ENCODE measurements around the gene SLC37A1.

Gene SLC37A1

DNA sequence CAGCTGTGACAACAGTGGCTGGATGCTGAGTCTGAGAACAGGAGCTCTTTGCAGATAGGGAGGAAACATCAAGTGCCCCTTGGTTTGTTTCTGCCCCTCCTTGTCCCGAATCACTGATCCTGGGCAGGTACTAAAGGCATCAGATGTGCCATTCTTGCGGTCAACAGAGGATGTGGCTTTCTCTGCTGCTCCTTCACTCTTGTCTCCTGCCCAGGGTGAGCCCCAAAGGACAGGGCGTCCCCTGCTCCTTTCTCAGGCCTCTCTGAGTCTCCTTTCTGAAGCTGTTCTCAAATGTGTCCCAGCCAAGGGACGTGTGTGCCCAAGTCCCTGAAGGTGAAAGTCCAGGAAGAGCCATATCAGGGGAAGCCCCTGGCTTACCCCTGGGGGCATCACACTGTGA lies 31.7 kb downstream of the SLC37A1 start:
- H3K4me2 ChIP-seq (ENCODE audit: low read length): no peak overlapping the region
- H3K36me3 ChIP-seq (ENCODE audit: control insufficient read depth, insufficient read depth, low read length): no peaks in the 10 kb centered on the region
- H3K4me3 ChIP-seq (ENCODE audit: low read length): no peak overlapping the region
- no peak overlapping the region for H3K9ac ChIP-seq (ENCODE audit: low read length)
- no peak overlapping the region for H3K27ac ChIP-seq (ENCODE audit: low read depth, low read length)
- no peak overlapping the region for H3K4ac ChIP-seq (ENCODE audit: low read depth, low read length)
- no peak overlapping the region for H2BK15ac ChIP-seq (replicated peaks; ENCODE audit: low read depth)
- H3K23ac ChIP-seq (ENCODE audit: low read length): no peak overlapping the region
- no peaks in the 10 kb centered on the region for H3K79me2 ChIP-seq (ENCODE audit: control insufficient read depth, insufficient read depth, low read length)
- no CpG with 5 or more reads among the region's 4 CpGs for whole genome bisulfite sequencing (ENCODE audit: extremely low coverage, insufficient coverage, low lambda C conversion rate)
- no peak overlapping the region for H2BK5ac ChIP-seq (ENCODE audit: low read length)
- DNase-seq: no peak
- no peak overlapping the region for H3K18ac ChIP-seq (ENCODE audit: low read length)
- H3K56ac ChIP-seq (ENCODE audit: low read length): no peak overlapping the region
- H3K4me1 ChIP-seq (ENCODE audit: control insufficient read depth, low read depth, low read length): no peaks in the 10 kb centered on the region
- H3K27me3 ChIP-seq (ENCODE audit: insufficient read depth, low read length, poor library complexity): no peaks in the 10 kb centered on the region
- no peak overlapping the region for H2AK5ac ChIP-seq (ENCODE audit: low read length)
- H3K79me1 ChIP-seq (ENCODE audit: low read length): no peaks in the 10 kb centered on the region
- no peak overlapping the region for H2BK120ac ChIP-seq (ENCODE audit: low read depth, low read length)
- no peak overlapping the region for H4K5ac ChIP-seq (ENCODE audit: low read length)
- H4K8ac ChIP-seq (ENCODE audit: low read depth, low read length): no peak overlapping the region

DNA sequence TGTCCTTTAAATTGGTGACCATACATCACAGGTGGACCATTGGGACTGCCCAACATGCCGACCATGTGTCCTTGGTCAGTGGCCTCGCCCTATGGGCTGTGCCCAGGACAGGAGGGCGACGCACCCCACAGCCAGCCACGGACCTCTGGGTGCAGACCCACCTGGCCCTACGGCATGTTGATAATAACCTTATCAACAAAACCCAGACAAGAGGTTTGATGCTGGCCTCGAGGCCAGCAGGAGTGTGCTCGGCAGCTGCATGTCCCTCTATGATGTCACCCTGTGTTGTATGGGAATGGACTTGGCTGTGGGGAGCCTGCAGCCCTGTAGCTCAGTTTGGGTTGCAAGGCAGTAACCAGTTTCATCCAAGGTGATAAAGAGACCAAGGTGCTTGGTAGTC lies 32.1 kb downstream of the SLC37A1 start:
- no CpG with 5 or more reads among the region's 8 CpGs for WGBS (ENCODE audit: extremely low coverage, insufficient coverage, low lambda C conversion rate)
- no peak overlapping the region for H3K9ac ChIP-seq (ENCODE audit: low read length)
- no peaks in the 10 kb centered on the region for H3K36me3 ChIP-seq (ENCODE audit: control insufficient read depth, insufficient read depth, low read length)
- no peak overlapping the region for H2BK5ac ChIP-seq (ENCODE audit: low read length)
- no peak overlapping the region for H2AK5ac ChIP-seq (ENCODE audit: low read length)
- no peak overlapping the region for H3K27ac ChIP-seq (ENCODE audit: low read depth, low read length)
- H4K8ac ChIP-seq (ENCODE audit: low read depth, low read length): no peak overlapping the region
- no peak overlapping the region for H3K18ac ChIP-seq (ENCODE audit: low read length)
- no peak overlapping the region for H3K23ac ChIP-seq (ENCODE audit: low read length)
- H3K4ac ChIP-seq (ENCODE audit: low read depth, low read length): no peak overlapping the region
- H3K79me1 ChIP-seq (ENCODE audit: low read length): no peaks in the 10 kb centered on the region
- H3K79me2 ChIP-seq (ENCODE audit: control insufficient read depth, insufficient read depth, low read length): no peaks in the 10 kb centered on the region
- DNase-seq: no peak
- H3K27me3 ChIP-seq (ENCODE audit: insufficient read depth, low read length, poor library complexity): no peaks in the 10 kb centered on the region
- H4K5ac ChIP-seq (ENCODE audit: low read length): no peak overlapping the region
- H3K56ac ChIP-seq (ENCODE audit: low read length): no peak overlapping the region
- no peak overlapping the region for H2BK120ac ChIP-seq (ENCODE audit: low read depth, low read length)
- no peak overlapping the region for H3K4me3 ChIP-seq (ENCODE audit: low read length)
- no peaks in the 10 kb centered on the region for H3K4me1 ChIP-seq (ENCODE audit: control insufficient read depth, low read depth, low read length)
- H2BK15ac ChIP-seq (replicated peaks; ENCODE audit: low read depth): no peak overlapping the region
- H3K4me2 ChIP-seq (ENCODE audit: low read length): no peak overlapping the region

DNA sequence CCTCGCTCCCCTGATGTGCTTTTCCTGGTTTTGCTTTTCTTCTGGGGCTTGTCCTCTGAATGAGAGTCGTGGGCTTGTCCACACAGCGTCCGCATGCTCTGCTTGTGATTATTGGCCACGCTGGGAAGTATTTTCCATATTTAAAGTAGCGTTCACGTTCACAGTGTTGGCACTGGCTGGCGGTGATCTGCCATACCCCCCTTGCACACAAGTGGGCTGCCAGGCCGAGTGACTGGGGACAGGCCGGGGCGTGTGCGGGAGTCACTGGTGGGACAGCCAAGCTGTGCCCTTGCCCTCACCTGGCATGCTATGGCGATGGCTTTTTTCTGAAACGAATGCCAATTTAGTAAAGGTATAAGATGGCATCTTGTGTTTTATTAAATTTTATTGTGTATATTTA lies 32.8 kb downstream of the SLC37A1 start:
- Histone ChIP-seq H3K27ac (ENCODE audit: low read depth, low read length) (no peak overlapping the region), H3K4me2 (ENCODE audit: low read length) (no peak overlapping the region), H3K27me3 (ENCODE audit: insufficient read depth, low read length, poor library complexity) (no peaks in the 10 kb centered on the region), H2BK15ac (replicated peaks; ENCODE audit: low read depth) (no peak overlapping the region), H4K5ac (ENCODE audit: low read length) (no peak overlapping the region), H4K8ac (ENCODE audit: low read depth, low read length) (no peak overlapping the region), H3K56ac (ENCODE audit: low read length) (no peak overlapping the region), H3K36me3 (ENCODE audit: control insufficient read depth, insufficient read depth, low read length) (no peaks in the 10 kb centered on the region), H3K23ac (ENCODE audit: low read length) (no peak overlapping the region), H3K9ac (ENCODE audit: low read length) (no peak overlapping the region), H3K79me1 (ENCODE audit: low read length) (no peaks in the 10 kb centered on the region), H3K4ac (ENCODE audit: low read depth, low read length) (no peak overlapping the region), H3K4me3 (ENCODE audit: low read length) (no peak overlapping the region), H2AK5ac (ENCODE audit: low read length) (no peak overlapping the region), H3K79me2 (ENCODE audit: control insufficient read depth, insufficient read depth, low read length) (no peaks in the 10 kb centered on the region), H3K18ac (ENCODE audit: low read length) (no peak overlapping the region), H2BK120ac (ENCODE audit: low read depth, low read length) (no peak overlapping the region), H3K4me1 (ENCODE audit: control insufficient read depth, low read depth, low read length) (no peaks in the 10 kb centered on the region), H2BK5ac (ENCODE audit: low read length) (no peak overlapping the region)
- no CpG with 5 or more reads among the region's 14 CpGs for WGBS (ENCODE audit: extremely low coverage, insufficient coverage, low lambda C conversion rate)
- no peak for DNase-seq

DNA sequence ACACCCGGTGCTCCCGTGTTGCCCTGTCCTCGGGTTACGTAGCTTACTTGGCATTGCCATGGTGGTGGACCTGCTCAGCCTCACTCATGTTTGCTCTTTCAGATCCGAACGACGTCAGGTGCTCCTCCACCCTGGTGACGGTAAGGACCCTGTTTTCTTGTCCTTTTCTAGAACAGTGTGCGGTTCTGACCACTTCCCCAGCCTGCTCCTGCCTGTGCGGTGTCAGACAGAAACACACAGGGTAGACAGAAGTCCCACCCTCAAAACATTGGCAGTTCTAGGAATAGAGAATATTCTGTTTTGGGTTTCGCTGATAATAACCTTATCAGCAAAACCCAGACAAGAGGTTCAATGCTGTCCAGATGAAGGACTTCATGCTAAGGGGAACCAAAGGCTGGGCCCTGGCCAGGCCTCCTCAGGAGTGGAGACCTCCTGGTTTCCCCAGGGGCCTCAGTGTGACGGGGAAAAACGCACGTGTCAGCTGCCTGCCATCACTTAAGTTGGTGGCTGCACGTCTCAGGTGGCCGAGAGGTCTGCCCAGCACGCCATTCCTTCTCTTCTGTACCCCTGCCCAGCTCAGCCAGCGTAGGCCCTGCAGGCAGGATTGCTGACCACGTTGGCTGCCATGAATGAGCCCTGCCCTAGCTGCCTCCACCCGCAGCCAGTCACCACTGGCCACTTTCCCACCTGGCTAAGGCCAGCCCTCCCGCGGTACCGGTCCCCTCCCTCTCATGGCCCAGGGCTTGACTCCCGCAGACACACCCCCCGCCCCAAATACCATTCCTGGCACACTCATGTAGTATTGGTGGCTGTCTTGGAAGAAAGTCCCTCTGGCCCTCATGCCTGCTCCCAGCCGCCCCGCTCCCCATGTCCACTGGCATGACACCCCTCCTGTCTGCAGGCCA lies 33.6 kb downstream of the SLC37A1 start:
- no peak overlapping the region for H2BK5ac ChIP-seq (ENCODE audit: low read length)
- no peaks in the 10 kb centered on the region for H3K79me2 ChIP-seq (ENCODE audit: control insufficient read depth, insufficient read depth, low read length)
- DNase-seq: no peak
- no peak overlapping the region for H2AK5ac ChIP-seq (ENCODE audit: low read length)
- H3K27me3 ChIP-seq (ENCODE audit: insufficient read depth, low read length, poor library complexity): no peaks in the 10 kb centered on the region
- no peaks in the 10 kb centered on the region for H3K79me1 ChIP-seq (ENCODE audit: low read length)
- no CpG with 5 or more reads among the region's 27 CpGs for WGBS (ENCODE audit: extremely low coverage, insufficient coverage, low lambda C conversion rate)
- no peak overlapping the region for H3K9ac ChIP-seq (ENCODE audit: low read length)
- no peak overlapping the region for H3K4me3 ChIP-seq (ENCODE audit: low read length)
- no peak overlapping the region for H3K18ac ChIP-seq (ENCODE audit: low read length)
- no peaks in the 10 kb centered on the region for H3K4me1 ChIP-seq (ENCODE audit: control insufficient read depth, low read depth, low read length)
- no peak overlapping the region for H4K5ac ChIP-seq (ENCODE audit: low read length)
- no peak overlapping the region for H3K56ac ChIP-seq (ENCODE audit: low read length)
- H3K27ac ChIP-seq (ENCODE audit: low read depth, low read length): no peak overlapping the region
- H3K36me3 ChIP-seq (ENCODE audit: control insufficient read depth, insufficient read depth, low read length): no peaks in the 10 kb centered on the region
- H3K23ac ChIP-seq (ENCODE audit: low read length): no peak overlapping the region
- H2BK120ac ChIP-seq (ENCODE audit: low read depth, low read length): no peak overlapping the region
- H3K4me2 ChIP-seq (ENCODE audit: low read length): no peak overlapping the region
- no peak overlapping the region for H2BK15ac ChIP-seq (replicated peaks; ENCODE audit: low read depth)
- no peak overlapping the region for H4K8ac ChIP-seq (ENCODE audit: low read depth, low read length)
- H3K4ac ChIP-seq (ENCODE audit: low read depth, low read length): no peak overlapping the region

DNA sequence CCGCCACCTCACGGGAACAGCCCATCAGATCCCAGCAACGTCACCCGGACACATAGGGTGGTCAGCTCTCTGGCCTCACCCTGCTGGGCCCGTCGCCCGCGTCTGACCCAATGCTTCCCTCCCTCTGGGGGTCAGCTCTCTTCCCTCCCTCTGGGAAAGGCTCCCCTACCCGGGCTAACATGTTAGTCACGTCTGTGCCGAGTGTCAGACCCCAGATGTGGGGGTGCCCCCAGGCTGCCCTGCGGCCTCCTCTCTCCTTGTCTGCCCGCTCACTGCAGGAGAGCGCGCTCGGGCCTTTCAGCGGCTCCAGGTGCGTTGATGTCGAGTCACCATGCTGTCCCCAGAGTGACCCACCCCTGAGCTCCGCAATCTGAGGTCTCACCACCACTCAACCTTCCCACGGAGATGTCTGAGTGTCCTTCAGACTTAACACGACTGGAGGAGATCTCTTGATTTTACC lies 34.3 kb downstream of the SLC37A1 start:
- Histone ChIP-seq H3K36me3 (ENCODE audit: control insufficient read depth, insufficient read depth, low read length) (no peaks in the 10 kb centered on the region), H3K27me3 (ENCODE audit: insufficient read depth, low read length, poor library complexity) (no peaks in the 10 kb centered on the region), H3K79me2 (ENCODE audit: control insufficient read depth, insufficient read depth, low read length) (no peaks in the 10 kb centered on the region), H3K23ac (ENCODE audit: low read length) (no peak overlapping the region), H3K9ac (ENCODE audit: low read length) (no peak overlapping the region), H4K8ac (ENCODE audit: low read depth, low read length) (no peak overlapping the region), H3K4me1 (ENCODE audit: control insufficient read depth, low read depth, low read length) (no peaks in the 10 kb centered on the region), H4K5ac (ENCODE audit: low read length) (no peak overlapping the region), H3K18ac (ENCODE audit: low read length) (no peak overlapping the region), H3K4me2 (ENCODE audit: low read length) (no peak overlapping the region), H3K79me1 (ENCODE audit: low read length) (no peaks in the 10 kb centered on the region), H2BK15ac (replicated peaks; ENCODE audit: low read depth) (no peak overlapping the region), H2BK120ac (ENCODE audit: low read depth, low read length) (no peak overlapping the region), H2BK5ac (ENCODE audit: low read length) (no peak overlapping the region), H3K4me3 (ENCODE audit: low read length) (no peak overlapping the region), H2AK5ac (ENCODE audit: low read length) (no peak overlapping the region), H3K56ac (ENCODE audit: low read length) (no peak overlapping the region), H3K4ac (ENCODE audit: low read depth, low read length) (no peak overlapping the region), H3K27ac (ENCODE audit: low read depth, low read length) (no peak overlapping the region)
- DNase-seq: no peak
- no CpG with 5 or more reads among the region's 22 CpGs for WGBS (ENCODE audit: extremely low coverage, insufficient coverage, low lambda C conversion rate)
